DMS 273 (cell line): ENCODE data around the gene SIRT5.
A peak's percentile ranks its signal among the peaks of the same experiment; 100 is the strongest.

ENCODE experiments used
- DNase-seq: peaks from one replicate; lab custom pipeline; 2025; ENCODE audit not compliant: unreplicated experiment; lab: John Stamatoyannopoulos, UW

The SIRT5 gene

DNA sequence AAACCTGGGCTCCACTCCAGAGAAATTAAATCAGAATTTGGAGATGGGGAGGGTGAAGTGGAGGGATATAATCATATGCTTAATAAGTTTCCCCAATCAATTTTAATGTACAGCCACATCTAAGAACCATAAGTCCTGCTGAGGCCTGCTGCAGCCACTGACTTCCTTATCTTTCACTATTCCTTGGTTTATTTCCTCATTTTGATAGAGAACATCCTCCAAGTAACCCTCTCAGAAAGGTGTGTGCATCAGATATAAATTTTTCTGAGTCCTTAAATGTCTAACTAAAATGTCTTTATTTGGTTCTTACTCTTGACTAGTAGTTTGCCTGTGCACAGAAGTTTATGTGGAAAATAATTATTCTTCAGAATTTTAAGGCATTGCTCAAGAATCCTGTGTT, 23.7 kb upstream of the SIRT5 start:
- DNase-seq = no peak

DNA sequence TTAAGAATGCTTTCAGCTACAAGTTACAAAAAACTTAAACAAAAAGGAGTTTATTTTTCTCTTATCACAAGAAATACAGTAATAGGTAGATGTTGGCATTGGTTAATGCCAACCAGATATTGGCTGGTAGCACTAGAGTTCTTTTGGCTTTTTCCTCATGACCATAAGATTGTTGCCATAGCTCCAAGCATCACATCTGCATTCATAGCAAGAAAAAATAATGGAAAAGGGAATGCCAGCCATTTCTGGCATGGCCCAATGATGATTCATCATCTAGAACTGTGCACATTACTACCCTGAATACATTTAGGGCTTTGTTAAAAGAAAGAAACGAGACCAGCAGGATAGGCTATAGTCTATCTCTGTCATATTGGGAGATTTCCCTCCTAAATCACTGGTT, 20.8 kb upstream of the SIRT5 start:
- DNase-seq = no peak

DNA sequence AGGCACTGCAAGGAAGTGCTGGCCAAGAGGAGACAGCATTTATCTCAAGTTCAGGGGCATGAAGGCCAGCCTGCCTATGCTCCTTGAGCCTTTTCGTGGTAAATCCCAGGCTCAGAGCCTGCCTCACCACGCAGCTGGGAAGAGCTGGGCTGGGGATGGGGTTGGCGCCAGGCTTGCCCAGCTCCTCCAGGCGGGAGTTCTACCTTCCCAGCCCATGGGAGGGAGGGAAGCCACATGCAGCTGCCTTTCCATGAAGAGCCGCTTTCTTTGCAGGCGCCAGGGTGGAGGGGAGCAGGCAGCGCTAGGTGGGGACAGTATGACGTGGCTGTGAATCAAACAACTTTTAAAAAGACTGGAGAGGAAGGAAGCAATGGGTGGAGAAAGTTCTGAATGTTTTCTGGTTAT, 19.5 kb upstream of the SIRT5 start:
- peak; percentile 72 for DNase-seq

DNA sequence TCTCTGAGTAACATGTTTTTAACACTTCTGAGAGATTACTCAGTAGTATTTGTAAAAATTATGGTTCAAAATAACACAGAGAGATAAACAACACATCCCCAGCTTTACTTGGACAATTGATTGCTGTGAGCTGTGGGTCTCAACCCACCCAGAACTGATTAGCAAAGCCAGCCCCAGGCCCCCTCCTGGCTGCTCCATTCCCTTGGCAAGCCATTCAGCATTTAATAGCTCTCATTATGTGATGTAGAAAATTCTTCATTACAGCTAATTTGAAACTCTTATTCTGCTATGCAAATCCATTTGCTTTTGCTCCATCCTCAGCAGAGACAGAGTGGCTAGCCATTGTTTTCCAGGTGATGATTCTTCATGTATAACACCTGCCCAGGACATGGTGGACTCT, 16.6 kb upstream of the SIRT5 start:
- no peak for DNase-seq

DNA sequence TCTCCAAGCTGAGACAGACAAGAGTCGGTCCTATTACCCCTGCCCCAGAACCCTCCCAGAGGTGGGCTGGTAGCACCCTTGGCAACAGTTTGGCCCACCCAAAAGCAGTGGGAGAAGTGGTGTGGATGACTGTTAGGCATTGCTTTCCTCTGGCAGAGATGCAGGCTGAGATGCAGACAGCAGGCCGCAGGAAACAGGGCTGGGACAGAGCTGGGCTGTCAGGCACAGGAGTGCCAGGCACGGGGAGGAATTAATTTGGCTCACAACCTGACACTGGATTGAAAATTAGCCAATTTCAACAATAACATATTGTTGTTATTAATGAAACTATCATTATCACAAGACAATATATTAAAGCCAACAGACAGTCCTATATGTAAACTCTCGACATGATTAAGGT, 15.7 kb upstream of the SIRT5 start:
- no peak for DNase-seq

DNA sequence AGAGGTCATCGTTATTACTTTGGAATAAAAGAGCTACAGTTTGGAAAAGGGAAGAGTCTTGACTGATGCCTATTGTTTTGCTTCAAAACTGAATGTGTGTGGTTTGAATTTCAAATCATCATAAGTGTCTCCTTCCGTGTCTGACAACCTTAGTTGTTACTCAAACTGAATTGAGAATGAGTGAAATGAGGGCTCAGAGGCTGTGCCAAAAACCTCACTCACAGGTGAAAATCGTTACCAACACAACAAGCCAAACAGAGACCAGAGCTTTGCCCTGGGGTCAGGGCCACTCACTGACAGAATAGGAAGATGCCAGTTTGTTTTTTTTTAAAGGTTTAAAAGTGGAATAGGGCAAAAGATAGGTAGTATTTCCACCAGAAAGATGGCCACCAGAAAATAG, 15.2 kb upstream of the SIRT5 start:
- DNase-seq = no peak

DNA sequence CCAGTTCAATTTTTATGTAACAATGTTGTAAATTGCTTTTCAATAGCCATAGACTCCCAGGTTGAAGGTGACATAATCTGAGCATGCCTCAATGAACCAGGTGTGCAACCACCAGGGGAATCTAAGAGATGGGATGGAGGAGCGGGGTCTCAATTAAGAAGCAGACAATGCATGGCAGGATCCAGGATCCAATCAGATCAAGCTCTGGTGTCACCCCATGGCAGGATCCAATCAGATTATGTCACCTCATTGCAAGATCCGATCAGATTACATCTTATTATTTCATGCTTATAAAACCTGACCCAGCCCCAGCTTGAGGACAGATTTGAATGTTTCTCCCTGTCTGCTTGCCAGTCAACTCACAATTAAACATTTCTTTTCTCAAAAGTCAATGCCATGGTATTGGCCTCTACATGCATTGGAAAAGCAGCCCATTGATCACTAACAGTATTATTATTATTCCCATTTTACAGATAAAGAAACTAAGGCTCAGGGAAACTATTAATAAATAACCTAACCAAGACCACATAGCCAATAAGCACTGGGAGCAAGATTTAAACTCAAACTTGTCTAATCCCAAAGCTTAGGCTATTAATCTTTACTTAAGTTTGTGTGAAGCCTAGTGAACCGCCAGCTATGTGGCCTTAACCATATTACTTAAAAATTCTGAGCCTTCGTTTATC, 14.3 kb upstream of the SIRT5 start:
- peak; percentile 31 for DNase-seq

DNA sequence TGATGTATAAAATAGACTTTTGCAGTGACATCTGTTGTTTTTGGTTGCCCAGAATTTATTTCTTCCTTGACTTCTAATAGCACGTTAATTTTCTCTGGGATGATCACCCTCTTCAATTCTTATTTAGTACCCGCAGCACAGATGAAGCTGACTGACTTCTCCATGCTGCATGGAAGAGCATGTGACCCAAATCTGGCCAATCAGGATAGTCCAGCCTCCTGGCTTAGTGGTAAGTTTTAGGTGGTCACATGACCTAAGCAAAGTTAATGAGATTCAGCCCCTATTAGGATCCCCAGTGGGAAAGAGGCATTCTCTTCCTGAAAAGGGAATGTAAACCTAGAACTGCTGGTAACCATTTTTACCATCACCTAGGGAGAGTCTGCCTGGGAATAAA, 13.8 kb upstream of the SIRT5 start:
- peak; percentile 57 for DNase-seq

DNA sequence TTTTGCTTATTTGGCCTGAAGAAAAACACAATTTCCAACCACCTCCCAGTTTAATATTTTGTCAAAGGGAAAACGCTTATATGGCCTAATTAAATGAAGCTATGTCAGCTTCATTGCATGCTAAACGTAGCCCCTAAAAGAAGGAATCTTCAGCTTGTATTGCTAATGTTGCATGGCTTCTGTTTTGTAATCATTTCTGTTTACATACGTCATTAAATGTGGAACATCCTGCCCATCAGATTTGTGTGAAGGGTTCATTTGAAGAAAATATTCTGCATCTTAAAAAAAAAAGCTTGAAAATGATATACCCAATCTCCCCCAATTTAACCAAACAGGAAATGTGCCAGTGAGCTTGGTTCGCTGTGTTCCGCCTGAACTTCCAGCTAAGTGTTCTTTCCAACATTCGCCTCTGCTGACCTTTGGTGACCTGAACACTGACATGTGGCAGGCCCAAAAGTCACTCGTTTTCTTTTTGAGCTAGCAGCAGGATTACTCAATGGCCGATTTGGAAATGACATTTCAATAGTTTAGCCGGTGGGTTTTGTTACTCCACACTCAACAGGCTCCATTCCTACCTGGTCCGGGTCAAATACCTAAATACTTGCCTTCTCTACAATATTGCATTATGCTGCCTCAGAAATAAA, 12.7 kb upstream of the SIRT5 start:
- no peak for DNase-seq

DNA sequence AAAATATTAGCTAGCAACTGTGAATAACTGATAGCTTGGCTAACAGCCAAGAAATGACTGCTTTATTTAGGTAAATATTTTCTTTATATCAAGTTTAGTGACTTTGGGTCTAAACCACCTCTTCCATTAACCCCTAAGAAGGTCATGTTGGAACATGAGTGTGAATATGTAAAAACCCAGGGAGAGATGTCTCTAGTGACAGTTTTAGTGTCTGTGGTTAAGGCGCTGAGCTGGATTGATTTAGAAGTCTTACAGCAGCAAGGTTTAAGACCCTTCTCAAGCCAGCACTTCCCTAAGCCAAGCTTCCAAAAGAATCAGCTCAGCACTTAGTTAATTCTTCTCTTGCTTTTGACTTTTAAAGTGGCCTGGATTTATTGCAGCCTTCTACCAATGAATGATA, 11.4 kb upstream of the SIRT5 start:
- DNase-seq = no peak

DNA sequence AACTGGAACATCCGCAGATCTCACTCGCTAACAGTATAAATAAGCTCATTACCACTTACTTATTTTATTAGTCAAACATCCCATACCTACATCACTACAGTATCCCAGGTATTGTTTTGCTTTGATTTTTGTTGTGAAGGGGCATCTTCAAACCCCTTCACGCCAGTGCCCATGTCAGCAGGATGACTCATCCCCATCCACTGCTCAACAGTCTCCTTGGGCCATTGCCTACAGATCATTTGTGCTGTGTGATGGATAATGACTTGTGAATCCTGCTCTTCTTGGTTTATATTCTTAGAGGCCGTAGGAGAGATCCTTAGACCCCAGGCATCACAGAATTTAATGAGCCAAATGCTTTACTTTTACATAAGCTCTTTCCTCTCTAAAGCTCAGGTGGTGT, 8.5 kb upstream of the SIRT5 start:
- no peak for DNase-seq

DNA sequence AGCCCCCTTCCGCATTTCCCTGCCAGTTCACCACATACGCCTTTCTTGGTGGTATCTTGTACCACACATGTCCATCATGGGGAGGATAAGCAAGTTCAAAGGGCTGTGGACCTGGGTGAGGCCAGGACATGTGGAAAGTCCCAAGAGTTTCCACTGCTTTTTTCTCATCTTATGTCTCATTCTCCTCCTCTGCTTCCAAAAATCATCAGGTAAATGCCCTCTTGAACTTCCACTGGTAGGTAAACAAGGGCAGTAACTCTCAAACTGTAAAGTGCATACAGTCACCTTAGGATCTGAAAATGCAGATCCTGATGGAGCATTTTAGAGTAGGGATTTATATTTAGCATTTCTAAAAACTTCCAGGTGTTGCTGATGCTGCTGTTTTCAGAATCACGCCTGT, 7.9 kb upstream of the SIRT5 start:
- DNase-seq = no peak

DNA sequence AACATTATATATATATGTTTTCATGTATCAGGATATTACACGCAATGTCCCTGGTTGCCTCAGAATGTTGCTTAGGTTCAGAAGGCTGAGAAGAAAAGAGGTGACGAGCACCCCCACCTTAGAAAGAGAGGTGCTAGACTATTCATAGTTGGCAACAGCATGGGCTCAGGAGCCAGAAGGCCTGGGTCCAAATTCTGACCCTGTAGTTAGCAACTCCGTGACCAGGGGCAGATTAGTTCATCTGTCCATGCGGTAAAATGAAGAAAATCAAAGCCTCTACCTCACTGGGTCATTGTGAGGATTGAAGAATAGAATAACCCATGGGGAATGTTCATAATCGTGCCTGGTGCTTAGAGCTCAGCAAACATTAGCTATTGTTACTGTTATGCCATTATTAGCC, 5.4 kb upstream of the SIRT5 start:
- DNase-seq = no peak

DNA sequence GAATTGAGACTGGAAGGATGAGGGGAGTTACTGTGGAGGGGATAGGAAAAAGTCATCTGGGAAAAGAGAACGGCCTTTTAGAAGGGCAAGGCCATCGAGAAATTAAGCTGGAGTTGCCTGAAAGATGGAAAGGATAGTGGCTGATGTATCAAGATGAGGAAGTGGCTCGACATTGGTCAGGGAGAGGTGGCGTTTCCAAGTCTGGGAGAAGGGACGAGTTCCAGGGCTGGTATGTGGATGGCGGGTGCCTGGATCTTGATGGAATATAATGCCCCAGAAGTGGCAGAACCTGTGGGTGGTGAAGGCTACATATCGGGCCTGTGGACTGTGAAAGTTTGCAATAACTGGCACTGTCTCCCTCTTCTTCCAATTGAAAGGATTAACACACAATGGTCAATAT, 2.2 kb upstream of the SIRT5 start:
- no peak for DNase-seq

DNA sequence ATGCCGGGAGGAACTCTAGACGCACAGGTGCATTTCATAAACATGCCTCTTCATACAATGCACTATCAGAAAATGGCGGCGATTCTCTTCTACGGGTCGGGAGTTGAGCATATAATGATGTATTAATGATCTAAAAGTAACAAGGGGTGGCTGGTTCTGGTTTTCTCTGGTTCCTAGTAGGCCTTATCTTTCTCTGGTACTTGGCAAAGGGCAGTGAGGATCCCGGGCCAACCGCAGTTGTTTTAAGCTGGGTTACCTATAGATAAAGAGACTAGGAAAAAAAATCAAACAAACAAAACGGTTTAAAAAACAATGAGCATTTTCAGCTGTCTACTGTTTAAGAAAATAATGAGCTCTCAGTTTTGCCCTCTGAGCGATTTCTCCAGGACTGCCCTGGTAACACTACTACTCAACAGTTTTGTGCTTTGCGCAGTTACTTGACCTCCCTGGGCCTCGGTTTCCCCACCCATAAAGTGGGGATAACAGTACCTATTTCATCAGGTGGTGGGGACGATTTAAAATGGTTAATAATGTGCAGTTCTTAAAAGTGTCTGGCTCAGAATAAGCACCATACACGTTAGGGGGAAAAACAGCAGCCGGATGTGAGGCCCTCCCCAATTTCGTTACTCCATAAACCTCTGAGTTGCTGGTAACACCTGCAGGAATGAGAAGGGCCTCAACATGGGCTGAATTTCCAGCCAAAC, 1.3 kb upstream of the SIRT5 start:
- DNase-seq = no peak

DNA sequence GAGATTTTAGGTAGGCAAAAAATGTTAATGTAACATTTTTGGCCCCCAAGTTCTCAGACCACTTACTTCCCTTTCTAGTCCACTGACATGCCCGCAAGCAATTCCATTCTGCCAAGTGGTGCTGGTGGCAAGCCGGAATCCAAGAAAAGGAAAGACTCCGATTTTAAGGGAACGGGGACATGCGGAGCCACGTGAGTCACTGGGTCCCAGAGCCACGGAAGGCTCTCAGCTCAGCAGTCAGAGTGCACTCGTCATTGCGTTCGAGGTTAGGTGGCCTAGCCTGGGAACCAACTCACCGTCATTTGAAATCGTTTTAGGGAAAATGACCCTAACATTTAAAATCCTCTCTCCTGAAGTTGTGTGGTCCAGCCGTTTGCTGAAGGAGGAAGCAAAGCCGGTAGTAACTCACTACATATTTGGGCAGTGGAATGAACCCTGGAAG, 711 bp upstream of the SIRT5 start:
- DNase-seq = peak; percentile 67

DNA sequence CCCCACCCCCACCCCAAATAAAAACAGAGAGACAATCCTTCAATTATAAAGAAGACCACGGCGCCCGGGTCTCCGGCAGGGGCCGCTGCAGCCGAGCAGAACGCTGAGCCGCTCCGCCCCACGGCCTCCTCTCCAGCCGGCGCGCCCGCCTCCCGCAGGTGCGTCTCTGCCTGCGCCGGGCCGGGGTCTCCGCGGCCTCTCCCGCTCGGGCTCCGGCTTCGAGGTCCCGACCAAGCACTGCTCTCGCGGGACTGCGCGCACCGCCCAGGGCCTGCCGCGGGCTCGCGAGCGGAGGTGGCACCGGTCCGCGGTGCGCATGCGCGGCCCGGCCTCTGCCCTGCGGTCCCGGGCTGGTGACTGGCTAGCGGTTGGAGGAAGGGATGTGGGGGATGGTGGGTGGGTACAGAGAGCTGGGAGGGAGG, 241 bp upstream of the SIRT5 start:
- peak; percentile 98 for DNase-seq

DNA sequence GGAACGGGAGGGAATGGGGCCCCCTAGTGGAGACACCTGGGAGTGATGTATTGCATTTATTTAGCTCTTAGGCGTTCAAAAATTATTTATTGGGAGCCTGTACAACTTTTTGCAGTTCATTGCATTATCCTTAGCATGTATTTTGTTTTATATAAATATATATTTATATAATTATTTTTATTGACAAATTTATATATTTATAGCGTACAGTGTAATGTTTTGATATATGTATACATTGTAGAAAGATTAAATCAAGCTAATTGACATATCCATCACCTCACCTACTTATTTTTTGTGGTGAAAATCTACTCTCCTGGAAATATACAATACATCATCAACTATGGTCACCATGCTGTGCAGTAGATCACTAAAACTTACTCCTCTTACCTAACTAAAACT, 975 bp downstream of the SIRT5 start:
- no peak for DNase-seq

DNA sequence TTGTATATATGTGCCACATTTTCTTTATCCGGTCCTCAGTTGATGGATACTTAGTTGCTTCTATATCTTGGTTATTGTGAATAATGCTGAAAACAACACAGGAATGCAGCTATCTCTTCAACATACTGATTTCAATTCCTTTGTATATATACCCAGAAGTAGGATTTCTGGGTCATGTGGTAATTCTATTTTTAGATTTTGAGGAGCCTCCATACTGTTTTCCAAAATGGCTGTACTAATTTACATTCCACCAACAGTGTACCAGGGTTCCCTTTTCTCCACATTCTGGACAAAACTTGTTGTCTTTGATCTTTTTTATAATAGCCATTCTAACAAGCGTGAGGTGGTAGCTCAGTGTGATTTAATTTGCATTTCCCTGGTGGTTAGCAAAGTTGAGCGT, 1.6 kb downstream of the SIRT5 start:
- no peak for DNase-seq

DNA sequence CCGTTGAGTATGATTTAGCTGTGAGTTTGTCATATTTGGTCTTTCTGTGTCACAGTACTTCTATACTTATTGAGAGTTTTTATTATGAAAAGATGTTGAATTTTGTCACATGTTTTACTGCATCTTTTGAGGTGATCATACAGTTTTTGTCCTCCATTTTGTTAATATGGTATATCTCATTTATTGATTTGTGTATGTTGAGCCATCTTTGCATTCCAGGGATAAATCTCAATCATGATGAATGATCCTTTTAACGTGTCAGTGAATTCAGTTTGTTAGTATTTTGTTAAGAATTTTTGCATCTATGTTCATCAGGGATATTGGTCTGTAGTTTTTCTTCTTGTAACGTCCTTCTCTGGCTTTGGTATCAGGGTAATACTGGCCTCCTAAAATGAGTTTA, 3.5 kb downstream of the SIRT5 start:
- no peak for DNase-seq

DNA sequence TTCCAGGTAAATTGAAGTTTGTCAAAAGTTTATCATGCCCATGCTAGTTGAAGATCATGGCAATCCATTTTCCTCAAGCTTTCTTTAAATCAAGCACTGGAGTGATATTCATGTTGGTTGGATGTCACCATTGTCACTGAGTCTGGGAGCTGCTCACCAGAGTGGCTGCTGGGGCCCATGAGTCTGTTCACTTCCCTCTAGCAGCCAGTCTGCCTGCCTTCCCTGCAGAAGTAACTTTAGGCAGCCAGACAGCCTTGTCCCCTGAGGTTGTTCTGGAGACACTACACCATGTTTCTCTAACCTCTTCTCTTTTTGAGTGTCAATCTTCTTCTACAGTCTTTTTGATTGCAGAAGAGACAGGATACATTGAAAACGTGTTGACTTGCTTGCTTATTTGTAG, 5.5 kb downstream of the SIRT5 start:
- DNase-seq = no peak

DNA sequence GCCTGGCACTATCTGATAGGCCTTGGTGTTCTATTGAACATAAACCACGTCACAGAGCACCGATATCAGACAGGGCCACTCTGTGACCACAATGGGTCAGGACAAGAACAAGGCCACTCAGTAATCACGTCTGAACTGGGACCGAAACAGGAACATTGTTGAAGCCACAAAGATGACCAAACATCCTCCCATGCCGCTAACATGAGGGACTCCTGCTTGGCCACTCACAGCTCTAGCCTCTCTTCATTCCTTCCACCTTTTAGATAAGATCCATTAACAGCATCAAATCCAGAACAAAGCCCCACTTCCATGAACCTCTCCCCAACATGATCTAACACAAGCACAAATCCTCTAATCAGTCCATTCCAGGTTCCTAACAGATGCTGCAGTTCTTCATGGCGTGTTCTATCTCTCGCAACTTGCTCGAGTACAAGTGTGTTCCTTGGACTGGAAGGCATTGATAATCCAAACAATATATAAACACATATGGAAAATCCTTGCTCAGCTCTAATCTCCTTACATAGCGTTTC, 7.4 kb downstream of the SIRT5 start:
- no peak for DNase-seq
